HG02970 (cell line): ENCODE measurements around the gene LNX1.
"Not testable (repeated sequence)": the region's sequence is repeated elsewhere in the genome, so short reads cannot be mapped to it uniquely, and the experiment has no call there.

Experiments
- ATAC-seq: cut with Tn5 transposase; IDR thresholded peaks from one replicate; pipeline ENCODE4 v1.9.1; 2021; ENCODE audit warnings: mild to moderate bottlenecking, moderate library complexity, moderate number of reproducible peaks; ENCODE audit not compliant: unreplicated experiment, low FRiP score

LNX1 gene

DNA sequence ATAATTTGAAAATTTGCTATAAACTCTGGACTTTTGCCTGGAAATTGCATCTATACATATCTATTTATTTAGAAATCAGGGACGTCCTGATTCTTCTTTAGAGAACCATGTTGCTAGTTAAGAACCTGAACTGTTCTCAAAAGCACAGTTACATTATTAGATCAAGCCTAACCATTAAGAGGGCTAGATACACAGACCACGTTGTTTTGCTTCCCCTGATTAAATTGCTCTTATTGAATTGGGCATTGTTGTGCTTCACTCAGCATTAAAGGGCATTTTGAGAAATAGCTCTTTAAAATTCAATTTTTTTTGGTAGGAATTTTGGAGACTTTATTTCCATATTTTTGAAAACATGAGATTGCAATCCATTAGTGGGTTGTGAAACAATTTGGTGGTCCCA is 169.5 kb downstream of the LNX1 start:
- ATAC-seq = no peak

DNA sequence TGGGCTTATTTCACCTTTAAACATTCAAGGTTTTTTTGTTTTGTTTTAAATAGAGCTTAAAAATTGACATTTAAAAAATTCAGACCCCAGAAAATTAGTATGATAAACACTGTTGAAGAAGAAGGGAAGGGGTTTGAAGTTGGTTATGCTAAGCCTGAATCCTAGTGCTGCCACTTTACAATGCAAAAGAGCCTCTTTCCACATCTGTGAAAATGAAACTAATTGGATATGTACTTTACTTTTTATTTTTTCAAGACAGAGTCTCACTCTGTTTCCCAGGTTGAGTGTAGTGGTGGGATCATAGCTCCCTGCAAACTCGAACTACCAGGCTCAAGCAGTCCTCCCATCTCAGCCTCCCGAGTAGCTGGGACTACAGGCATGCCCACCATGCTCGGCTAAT is 172.1 kb downstream of the LNX1 start:
- ATAC-seq = no peak

DNA sequence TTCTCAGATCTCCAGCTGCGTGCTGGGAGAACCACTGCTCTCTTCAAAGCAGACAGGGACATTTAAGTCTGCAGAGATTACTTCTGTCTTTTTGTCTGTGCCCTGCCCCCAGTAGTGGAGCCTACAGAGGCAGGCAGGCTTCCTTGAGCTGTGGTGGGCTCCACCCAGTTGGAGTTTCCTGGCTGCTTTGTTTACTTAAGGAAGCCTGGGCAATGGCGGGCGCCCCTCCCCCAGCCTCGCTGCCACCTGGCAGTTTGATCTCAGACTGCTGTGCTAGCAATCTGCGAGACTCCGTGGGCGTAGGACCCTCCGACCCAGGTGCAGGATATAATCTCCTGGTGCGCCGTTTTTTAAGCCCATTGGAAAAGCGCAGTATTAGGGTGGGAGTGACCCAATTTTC is 181.8 kb downstream of the LNX1 start:
- ATAC-seq = not testable (repeated sequence)
